ENCODE measurements around the gene ASPSCR1. TPM values are rescaled to one million over a fixed set of nuclear protein-coding genes. Genes with fewer than 3 reads are reported as not detected.

Gene ASPSCR1
- total and polyA plus RNA-seq, 2 of the 13 experiments (the other 11 are each of a cell fraction or from before 2014, with no cell fraction given): 274 to 314 TPM

- TF ChIP-seq IKZF4 (CRISPR knock-in tag; IDR thresholded peaks at IDR 0.05; ENCODE audit: borderline replicate concordance, low read depth, not compliant biosample characterization): no peak
- TF ChIP-seq UBTF (CRISPR knock-in tag; IDR thresholded peaks at IDR 0.05): no peak
- TF ChIP-seq ZNF44 (CRISPR knock-in tag; IDR thresholded peaks at IDR 0.05): no peak
- TF ChIP-seq ZBTB7A (CRISPR knock-in tag; IDR thresholded peaks at IDR 0.05): no peak
- TF ChIP-seq ZMYM2 (CRISPR knock-in tag; IDR thresholded peaks at IDR 0.05): no peak
- TF ChIP-seq HNRNPLL (IDR thresholded peaks at IDR 0.05; ENCODE audit: low read depth, low read length, poor library complexity, severe bottlenecking): peak; percentile 19
- no peak for TF ChIP-seq FOXP4 (CRISPR knock-in tag; IDR thresholded peaks at IDR 0.05)
- TF ChIP-seq ZNF326 (CRISPR knock-in tag; IDR thresholded peaks at IDR 0.05; ENCODE audit: borderline replicate concordance): no peak
- no peak for TF ChIP-seq ESRRA (CRISPR knock-in tag; IDR thresholded peaks at IDR 0.05; ENCODE audit: low read depth)
- no peak for TF ChIP-seq STAG1 (CRISPR knock-in tag; IDR thresholded peaks at IDR 0.05)
- TF ChIP-seq ZFP41 (CRISPR knock-in tag; IDR thresholded peaks at IDR 0.05; ENCODE audit: borderline replicate concordance): no peak
- no peak for TF ChIP-seq FOXJ3 (CRISPR knock-in tag; IDR thresholded peaks at IDR 0.05; ENCODE audit: borderline replicate concordance)
- no peak for TF ChIP-seq ZNF296 (CRISPR knock-in tag; conservative IDR thresholded peaks at IDR 0.05)
- TF ChIP-seq ZNF800 (CRISPR knock-in tag; IDR thresholded peaks at IDR 0.05): no peak
- no peak for TF ChIP-seq PCBP1 (IDR thresholded peaks at IDR 0.05; ENCODE audit: borderline replicate concordance, low read depth, low read length)
- no peak for TF ChIP-seq MBNL3 (CRISPR knock-in tag; conservative IDR thresholded peaks at IDR 0.05)
- 0 out of 2 replicates have a peak, but pooled peaks have one; percentile 19 for TF ChIP-seq MYC (CRISPR knock-in tag; IDR thresholded peaks at IDR 0.05; ENCODE audit: borderline replicate concordance)
- no peak for TF ChIP-seq CENPBD1 (CRISPR knock-in tag; IDR thresholded peaks at IDR 0.05; ENCODE audit: borderline replicate concordance, low read depth)
- no peak for TF ChIP-seq ZNF761 (CRISPR knock-in tag; conservative IDR thresholded peaks at IDR 0.05)
- no peak for TF ChIP-seq LRRFIP1 (CRISPR knock-in tag; conservative IDR thresholded peaks at IDR 0.05)
Observed at GRCh38 chr17:82031885-82032627, 54.6 kb downstream of the ASPSCR1 start (continued).
